Stimulated activated CD4-positive, alpha-beta T cell treated with anti-CD3 and anti-CD28 coated beads, Interleukin-4, amount 100 ng/mL, for 48 hours (primary cell): Measurements from ENCODE around the gene MSRB3.
"Not testable (repeated sequence)": the region's sequence is repeated elsewhere in the genome, so short reads cannot be mapped to it uniquely, and the experiment has no call there.

ENCODE experiments used
- DNase-seq, 2 donors: peaks; one replicate each; pipeline ENCODE4 v3.0.0-alpha.2; 2020; ENCODE audit warnings: low read depth in 2 of 2

The MSRB3 gene

GRCh38 chr12:65278576-65279368 is at the start of gene MSRB3:
Gene MSRB3, plus strand, starts transcription at chr12:65278683. Its CDS starts 29,897 bp downstream, at chr12:65308580.
- no peak for DNase-seq

GRCh38 chr12:65229441-65229840 is 49.0 kb upstream of the MSRB3 start:
- DNase-seq: no peak

- DNase-seq: no peak
These were observed 45.9 kb upstream of the MSRB3 start for GRCh38 chr12:65232476-65233077.

GRCh38 chr12:65237153-65237552 is 41.3 kb upstream of the MSRB3 start:
- DNase-seq: no peak

GRCh38 chr12:65238609-65239008 is 39.9 kb upstream of the MSRB3 start:
- no peak for DNase-seq

- DNase-seq: no peak
These were observed 29.5 kb upstream of the MSRB3 start for GRCh38 chr12:65248656-65249633.

- no peak for DNase-seq
These were observed 26.0 kb upstream of the MSRB3 start for GRCh38 chr12:65252515-65252914.

- no peak for DNase-seq
These were observed 20.5 kb upstream of the MSRB3 start for GRCh38 chr12:65257986-65258385.

GRCh38 chr12:65259501-65259900 is 19.0 kb upstream of the MSRB3 start:
- no peak for DNase-seq

GRCh38 chr12:65263777-65264176 is 14.7 kb upstream of the MSRB3 start:
- no peak for DNase-seq

GRCh38 chr12:65266408-65266807 is 12.1 kb upstream of the MSRB3 start:
- DNase-seq: no peak

- no peak for DNase-seq
These were observed 8.9 kb upstream of the MSRB3 start for GRCh38 chr12:65269603-65270002.

GRCh38 chr12:65274602-65275272 is 3.7 kb upstream of the MSRB3 start:
- no peak for DNase-seq

GRCh38 chr12:65275627-65276026 is 2.9 kb upstream of the MSRB3 start:
- no peak for DNase-seq

GRCh38 chr12:65276916-65277530 is 1.5 kb upstream of the MSRB3 start:
- no peak for DNase-seq

GRCh38 chr12:65277994-65278575 is 398 bp upstream of the MSRB3 start:
- no peak for DNase-seq

- no peak for DNase-seq
These were observed 1.1 kb downstream of the MSRB3 start for GRCh38 chr12:65279369-65280112.

GRCh38 chr12:65280306-65280705 is 1.8 kb downstream of the MSRB3 start:
- DNase-seq: no peak

GRCh38 chr12:65282840-65283239 is 4.4 kb downstream of the MSRB3 start:
- DNase-seq: no peak

GRCh38 chr12:65285532-65285931 is 7.0 kb downstream of the MSRB3 start:
- not testable (repeated sequence) for DNase-seq
